ENCODE measurements around the gene TMEM184A. TPM values are rescaled to one million over a fixed set of nuclear protein-coding genes. Genes with fewer than 3 reads are reported as not detected.

Gene TMEM184A
- total RNA-seq, 1 donor from 2014 or later: 0.27 TPM

DNA sequence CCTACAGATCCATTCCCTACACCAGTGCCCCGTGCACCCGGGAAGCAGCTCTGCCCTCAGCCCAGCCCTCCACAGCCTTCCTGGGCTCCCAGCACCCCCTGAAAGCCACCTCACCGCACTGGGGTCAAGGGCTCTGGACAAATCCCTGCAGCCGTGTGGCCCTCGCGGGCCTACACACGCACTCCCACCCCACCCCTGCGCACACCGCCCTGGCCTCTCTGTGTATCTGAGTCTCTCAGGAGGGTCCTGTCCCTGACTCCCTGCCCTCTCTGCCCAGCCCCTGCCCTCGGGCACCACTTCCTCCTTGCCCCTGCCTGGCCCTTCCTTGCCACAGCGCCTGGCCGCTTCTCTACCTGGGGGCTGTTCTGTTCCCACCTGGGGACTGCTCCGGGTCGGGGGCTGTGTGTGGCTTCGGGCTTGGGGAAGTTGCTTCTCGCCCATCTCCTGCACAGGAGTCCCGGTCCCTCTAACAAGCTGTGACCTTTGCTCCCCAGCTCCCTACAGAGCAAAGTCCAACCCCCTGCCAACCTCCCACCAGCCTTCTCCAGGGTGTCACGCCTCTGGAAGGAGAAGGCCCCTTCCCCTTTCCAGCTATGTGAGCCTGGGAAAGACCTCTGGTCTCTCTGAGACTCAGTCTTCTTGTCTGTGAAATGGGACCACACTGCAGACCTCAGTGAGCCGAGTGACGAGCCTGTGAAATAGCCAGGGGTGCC, 1.5 kb downstream of the TMEM184A start:
- H3K27ac Mint-ChIP-seq (ENCODE audit: unreplicated experiment): no peak overlapping the region
- no peak overlapping the region for H3K4me3 Mint-ChIP-seq (ENCODE audit: unreplicated experiment)
- H3K9me3 Mint-ChIP-seq (ENCODE audit: unreplicated experiment): no peaks in the 10 kb centered on the region
- TF ChIP-seq, protein P1, sequence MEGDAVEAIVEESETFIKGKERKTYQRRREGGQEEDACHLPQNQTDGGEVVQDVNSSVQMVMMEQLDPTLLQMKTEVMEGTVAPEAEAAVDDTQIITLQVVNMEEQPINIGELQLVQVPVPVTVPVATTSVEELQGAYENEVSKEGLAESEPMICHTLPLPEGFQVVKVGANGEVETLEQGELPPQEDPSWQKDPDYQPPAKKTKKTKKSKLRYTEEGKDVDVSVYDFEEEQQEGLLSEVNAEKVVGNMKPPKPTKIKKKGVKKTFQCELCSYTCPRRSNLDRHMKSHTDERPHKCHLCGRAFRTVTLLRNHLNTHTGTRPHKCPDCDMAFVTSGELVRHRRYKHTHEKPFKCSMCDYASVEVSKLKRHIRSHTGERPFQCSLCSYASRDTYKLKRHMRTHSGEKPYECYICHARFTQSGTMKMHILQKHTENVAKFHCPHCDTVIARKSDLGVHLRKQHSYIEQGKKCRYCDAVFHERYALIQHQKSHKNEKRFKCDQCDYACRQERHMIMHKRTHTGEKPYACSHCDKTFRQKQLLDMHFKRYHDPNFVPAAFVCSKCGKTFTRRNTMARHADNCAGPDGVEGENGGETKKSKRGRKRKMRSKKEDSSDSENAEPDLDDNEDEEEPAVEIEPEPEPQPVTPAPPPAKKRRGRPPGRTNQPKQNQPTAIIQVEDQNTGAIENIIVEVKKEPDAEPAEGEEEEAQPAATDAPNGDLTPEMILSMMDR (IDR thresholded peaks at IDR 0.05): no peak
- no peak for DNase-seq (ENCODE audit: extremely low spot score, unreplicated experiment)
- no peaks in the 10 kb centered on the region for H3K27me3 Mint-ChIP-seq (ENCODE audit: unreplicated experiment)
- H3K4me1 Mint-ChIP-seq (ENCODE audit: unreplicated experiment): peaks cover 15% of the 10 kb centered on the region
- no peaks in the 10 kb centered on the region for H3K36me3 Mint-ChIP-seq (ENCODE audit: unreplicated experiment)

DNA sequence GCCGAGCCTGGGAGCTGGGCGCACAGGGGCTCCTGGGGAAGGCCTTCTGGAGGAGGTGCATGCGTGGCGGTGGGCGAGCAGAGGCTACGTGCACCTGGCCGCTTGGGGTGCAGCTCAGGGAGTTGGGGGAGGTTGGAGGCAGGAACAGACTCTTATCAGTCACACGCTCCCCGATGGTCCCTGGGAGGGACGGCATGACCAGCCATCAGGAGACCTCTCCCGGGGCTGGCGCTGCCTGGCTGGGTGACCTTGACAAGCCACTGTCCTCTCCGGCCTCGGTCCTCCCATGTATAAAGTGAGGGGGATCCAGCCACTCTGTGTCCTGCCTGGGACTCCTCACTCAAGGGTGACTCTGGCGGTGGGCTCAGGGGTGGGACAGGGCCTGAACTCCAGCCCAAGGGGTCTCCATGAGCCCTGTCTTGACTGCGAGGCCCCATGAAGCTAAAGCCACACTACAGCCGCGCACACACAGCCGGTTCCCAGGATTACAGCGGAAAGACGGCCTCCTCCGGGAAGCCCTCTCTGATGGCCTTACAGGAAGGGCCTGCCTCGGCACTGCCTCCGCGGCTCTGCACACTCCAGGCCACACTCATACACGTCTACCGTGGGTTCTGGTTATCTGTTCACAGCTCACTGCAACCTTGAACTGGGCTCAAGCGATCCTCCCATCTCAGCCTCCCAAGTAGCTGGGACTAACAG, 2.3 kb downstream of the TMEM184A start:
- Mint-ChIP-seq H3K27me3 (ENCODE audit: unreplicated experiment) (no peaks in the 10 kb centered on the region), H3K36me3 (ENCODE audit: unreplicated experiment) (no peaks in the 10 kb centered on the region), H3K27ac (ENCODE audit: unreplicated experiment) (no peak overlapping the region), H3K4me1 (ENCODE audit: unreplicated experiment) (peaks cover 15% of the 10 kb centered on the region), H3K4me3 (ENCODE audit: unreplicated experiment) (no peak overlapping the region), H3K9me3 (ENCODE audit: unreplicated experiment) (no peaks in the 10 kb centered on the region)
- TF ChIP-seq, protein P1 (IDR thresholded peaks at IDR 0.05): no peak
- DNase-seq (ENCODE audit: extremely low spot score, unreplicated experiment): no peak

DNA sequence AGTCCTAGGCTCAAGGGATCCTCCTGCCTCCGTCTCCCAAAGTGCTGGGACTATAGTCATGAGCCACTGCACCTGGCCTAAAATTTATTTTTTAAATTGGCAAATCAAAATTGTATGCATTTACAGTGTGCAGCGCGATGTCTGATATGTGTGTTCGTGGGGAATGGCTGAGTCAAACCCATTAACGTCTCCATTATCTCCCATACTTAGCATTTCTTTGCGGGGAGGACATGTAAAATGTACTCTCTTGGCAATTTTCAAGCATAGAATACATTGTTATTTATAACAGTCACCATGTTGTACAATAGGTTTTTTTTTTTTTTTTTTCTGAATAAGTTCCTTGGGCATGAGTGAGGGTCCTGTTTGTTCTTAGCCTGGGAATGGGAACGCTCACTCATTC, 3.8 kb downstream of the TMEM184A start:
- Mint-ChIP-seq H3K27ac (ENCODE audit: unreplicated experiment) (no peak overlapping the region), H3K27me3 (ENCODE audit: unreplicated experiment) (no peaks in the 10 kb centered on the region), H3K36me3 (ENCODE audit: unreplicated experiment) (no peaks in the 10 kb centered on the region), H3K9me3 (ENCODE audit: unreplicated experiment) (no peaks in the 10 kb centered on the region), H3K4me3 (ENCODE audit: unreplicated experiment) (no peak overlapping the region), H3K4me1 (ENCODE audit: unreplicated experiment) (peaks cover 15% of the 10 kb centered on the region)
- no peak for DNase-seq (ENCODE audit: extremely low spot score, unreplicated experiment)
- TF ChIP-seq, protein P1 (IDR thresholded peaks at IDR 0.05): no peak

DNA sequence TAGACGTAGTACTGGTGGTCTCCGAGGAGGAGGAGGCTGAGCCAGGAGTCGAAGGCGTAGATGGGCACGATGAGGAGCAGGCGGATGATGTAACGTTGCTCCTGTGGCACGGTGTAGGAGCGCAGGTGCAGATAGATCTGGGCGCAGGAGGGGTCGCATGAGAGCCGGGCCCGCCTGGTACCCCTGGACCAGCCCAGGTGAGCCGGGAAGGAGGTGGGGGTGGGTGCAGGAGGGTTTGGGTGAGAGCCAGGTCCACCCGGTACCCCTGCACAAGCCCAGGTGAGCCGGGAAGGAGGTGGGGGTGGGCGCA, 5.2 kb downstream of the TMEM184A start:
- no peak overlapping the region for H3K27ac Mint-ChIP-seq (ENCODE audit: unreplicated experiment)
- peaks cover 10% of the 10 kb centered on the region for H3K4me1 Mint-ChIP-seq (ENCODE audit: unreplicated experiment)
- no peaks in the 10 kb centered on the region for H3K36me3 Mint-ChIP-seq (ENCODE audit: unreplicated experiment)
- no peaks in the 10 kb centered on the region for H3K9me3 Mint-ChIP-seq (ENCODE audit: unreplicated experiment)
- no peaks in the 10 kb centered on the region for H3K27me3 Mint-ChIP-seq (ENCODE audit: unreplicated experiment)
- no peak for DNase-seq (ENCODE audit: extremely low spot score, unreplicated experiment)
- TF ChIP-seq, protein P1 (IDR thresholded peaks at IDR 0.05): no peak
- no peak overlapping the region for H3K4me3 Mint-ChIP-seq (ENCODE audit: unreplicated experiment)

DNA sequence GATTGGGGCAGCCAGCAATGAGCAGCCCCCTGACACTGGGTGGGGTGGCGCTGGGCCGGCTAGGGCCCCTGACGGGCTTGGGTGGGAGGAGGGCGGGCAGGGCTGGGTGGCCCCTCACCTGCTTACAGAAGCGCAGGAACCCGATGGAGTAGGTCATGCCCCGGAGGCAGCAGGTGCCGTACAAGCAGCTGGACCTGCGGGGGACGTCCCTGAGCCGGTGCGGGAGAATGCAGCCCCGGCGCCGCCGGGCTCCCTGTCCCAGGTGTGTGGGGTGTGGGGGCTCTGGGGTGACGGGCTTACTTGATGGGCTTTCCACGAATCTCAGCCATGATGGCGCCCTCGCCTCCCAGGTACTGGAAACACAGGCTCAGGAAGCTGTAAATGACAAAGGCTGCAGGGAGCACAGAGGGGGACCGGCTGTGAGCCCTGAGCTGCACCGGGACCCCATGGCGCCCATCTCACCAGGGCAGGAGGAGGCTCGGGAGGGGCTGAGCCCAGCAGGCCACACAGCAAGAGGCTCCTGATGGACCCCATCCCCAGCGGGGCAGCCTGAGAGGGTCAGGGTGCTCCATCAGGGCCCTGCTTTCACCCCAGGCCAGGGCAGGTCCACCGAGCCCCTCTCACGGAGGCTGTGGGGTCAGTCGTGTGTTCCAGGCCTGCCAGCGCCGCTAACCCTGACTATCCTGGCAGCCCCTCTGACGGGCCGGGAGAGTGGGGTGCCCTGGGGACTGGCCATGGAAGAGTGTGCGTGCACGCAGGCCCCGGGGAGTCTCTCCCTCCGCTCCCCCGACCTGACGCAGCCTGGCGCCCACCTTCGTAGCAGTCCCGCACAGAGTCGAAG, 5.8 kb downstream of the TMEM184A start:
- Mint-ChIP-seq H3K4me3 (ENCODE audit: unreplicated experiment) (no peak overlapping the region), H3K36me3 (ENCODE audit: unreplicated experiment) (no peaks in the 10 kb centered on the region)

More for the DNA sequence above, 5.8 kb downstream of the TMEM184A start:
- TF ChIP-seq, protein P1 (IDR thresholded peaks at IDR 0.05): no peak
- H3K27me3 Mint-ChIP-seq (ENCODE audit: unreplicated experiment): no peaks in the 10 kb centered on the region
- DNase-seq (ENCODE audit: extremely low spot score, unreplicated experiment): no peak
- no peaks in the 10 kb centered on the region for H3K9me3 Mint-ChIP-seq (ENCODE audit: unreplicated experiment)
- H3K4me1 Mint-ChIP-seq (ENCODE audit: unreplicated experiment): peaks cover 6% of the 10 kb centered on the region
- no peak overlapping the region for H3K27ac Mint-ChIP-seq (ENCODE audit: unreplicated experiment)

Measured in osteocyte (in vitro differentiated cells).